ENCODE results near the gene ELAVL1. TPM values are rescaled to one million over a fixed set of nuclear protein-coding genes. Genes with fewer than 3 reads are reported as not detected.

Gene ELAVL1
- total RNA-seq, 2 experiments from 2014 or later, result 161 to 164 TPM

- Mint-ChIP-seq H3K9me3 (no peaks in the 10 kb centered on the region), H3K4me3 (no peak overlapping the region), H3K4me1 (ENCODE audit: low read depth) (peaks cover 4% of the 10 kb centered on the region), H3K36me3 (ENCODE audit: low read depth) (peaks cover 37% of the 10 kb centered on the region), H3K27ac (no peak overlapping the region), H3K27me3 (no peaks in the 10 kb centered on the region)
- CTCF ChIA-PET, result no interaction called here
- ATAC-seq (no peak), DNase-seq (no peak)
- intact Hi-C loops (cut with micrococcal nuclease), result no loop called here
- TF ChIP-seq, protein P1, sequence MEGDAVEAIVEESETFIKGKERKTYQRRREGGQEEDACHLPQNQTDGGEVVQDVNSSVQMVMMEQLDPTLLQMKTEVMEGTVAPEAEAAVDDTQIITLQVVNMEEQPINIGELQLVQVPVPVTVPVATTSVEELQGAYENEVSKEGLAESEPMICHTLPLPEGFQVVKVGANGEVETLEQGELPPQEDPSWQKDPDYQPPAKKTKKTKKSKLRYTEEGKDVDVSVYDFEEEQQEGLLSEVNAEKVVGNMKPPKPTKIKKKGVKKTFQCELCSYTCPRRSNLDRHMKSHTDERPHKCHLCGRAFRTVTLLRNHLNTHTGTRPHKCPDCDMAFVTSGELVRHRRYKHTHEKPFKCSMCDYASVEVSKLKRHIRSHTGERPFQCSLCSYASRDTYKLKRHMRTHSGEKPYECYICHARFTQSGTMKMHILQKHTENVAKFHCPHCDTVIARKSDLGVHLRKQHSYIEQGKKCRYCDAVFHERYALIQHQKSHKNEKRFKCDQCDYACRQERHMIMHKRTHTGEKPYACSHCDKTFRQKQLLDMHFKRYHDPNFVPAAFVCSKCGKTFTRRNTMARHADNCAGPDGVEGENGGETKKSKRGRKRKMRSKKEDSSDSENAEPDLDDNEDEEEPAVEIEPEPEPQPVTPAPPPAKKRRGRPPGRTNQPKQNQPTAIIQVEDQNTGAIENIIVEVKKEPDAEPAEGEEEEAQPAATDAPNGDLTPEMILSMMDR (IDR thresholded peaks at IDR 0.05), result no peak
- POLR2A ChIA-PET, result interaction anchor here (1.1 kb wide), 1 partner anchor 14 kb away, joined by 4 read pairs; no protein-coding TSS in a partner anchor
These were observed 70.7 kb downstream of the ELAVL1 start for GRCh38 chr19:7934766-7935165.

DNA sequence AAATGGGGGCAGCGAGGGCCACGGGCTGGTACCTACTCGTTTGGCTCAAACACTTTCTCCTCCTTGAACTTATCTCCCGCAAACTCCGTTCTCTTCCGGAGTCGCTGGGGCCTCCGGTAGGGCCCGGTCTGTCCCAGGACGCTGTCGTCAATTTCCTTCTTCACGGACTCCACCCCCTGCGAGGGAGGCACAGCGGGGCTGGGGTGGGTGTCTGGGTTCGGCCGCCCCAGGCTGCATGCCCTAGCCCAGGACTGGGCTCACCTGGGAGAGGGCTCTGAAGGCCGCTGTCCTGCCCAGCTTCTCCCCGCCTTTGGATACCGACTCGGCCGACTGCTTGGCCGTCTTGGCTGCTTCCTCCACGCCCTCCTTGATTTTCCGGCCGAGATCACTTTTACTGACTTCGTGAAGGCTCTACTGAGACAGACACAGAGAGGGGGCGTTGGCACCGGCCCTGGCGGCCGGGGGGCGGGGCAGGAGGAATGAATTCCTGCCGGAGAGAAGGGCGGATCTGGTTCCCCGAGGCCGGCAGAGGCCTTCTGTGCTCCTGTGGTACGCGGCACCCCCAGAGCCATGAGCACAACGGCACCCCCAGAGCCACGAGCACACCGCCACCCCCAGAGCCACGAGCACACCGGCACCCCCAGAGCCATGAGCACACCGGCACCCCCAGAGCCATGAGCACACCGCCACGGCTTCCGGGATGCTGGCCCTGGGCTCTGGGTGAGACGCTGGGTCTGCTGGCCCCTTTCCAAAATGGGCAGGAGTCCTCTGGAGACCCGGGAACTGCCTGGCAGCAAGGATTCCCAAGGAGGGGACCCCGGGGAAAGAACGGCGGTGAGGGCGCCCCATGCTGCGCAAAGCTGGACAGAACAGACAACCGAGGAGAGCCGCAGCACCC, 71.4 kb downstream of the ELAVL1 start:
- TF ChIP-seq, protein P1 (IDR thresholded peaks at IDR 0.05), result no peak
- Mint-ChIP-seq H3K4me1 (ENCODE audit: low read depth) (peaks cover 6% of the 10 kb centered on the region), H3K9me3 (no peaks in the 10 kb centered on the region), H3K4me3 (no peak overlapping the region), H3K27ac (no peak overlapping the region), H3K36me3 (ENCODE audit: low read depth) (peaks cover 38% of the 10 kb centered on the region), H3K27me3 (no peaks in the 10 kb centered on the region)
- intact Hi-C loops (cut with micrococcal nuclease), result no loop called here
- DNase-seq (no peak), ATAC-seq (no peak)
- ChIA-PET CTCF (interaction anchor here (1.1 kb wide), 1 partner anchor 15 kb away, joined by 3 read pairs; the partner anchor contains the start of gene SNAPC2), POLR2A (no interaction called here)

DNA sequence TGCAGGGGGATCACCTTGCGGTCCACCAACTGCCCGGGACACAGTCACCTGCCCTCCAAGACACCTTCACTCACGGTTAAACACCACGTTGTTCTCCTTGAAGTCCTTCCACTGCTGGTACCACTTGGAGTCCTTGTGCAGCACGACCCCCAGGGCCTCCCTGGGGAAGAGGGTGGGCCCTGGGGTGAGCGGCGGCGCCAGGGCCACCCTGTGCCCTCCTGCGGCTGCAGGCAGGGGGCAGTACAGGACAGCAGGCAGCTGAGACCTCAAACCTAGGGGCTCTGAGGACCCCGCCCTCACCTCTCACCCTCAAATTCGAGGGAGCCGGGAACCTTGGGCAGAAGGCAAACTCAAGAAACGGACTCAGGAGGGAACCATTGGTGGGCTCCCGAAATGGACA, 72.0 kb downstream of the ELAVL1 start:
- ChIA-PET POLR2A (interaction anchor here (7.7 kb wide), 1 partner anchor 9 kb away, joined by 81 read pairs; the partner anchor contains the start of gene TIMM44), CTCF (interaction anchor here (1.1 to 1.3 kb wide), 2 partner anchors 9 to 14 kb away, joined by 3 read pairs; partner anchors contain the start of gene SNAPC2)
- H3K36me3 Mint-ChIP-seq (ENCODE audit: low read depth), result peaks cover 39% of the 10 kb centered on the region
- no peak overlapping the region for H3K27ac Mint-ChIP-seq
- ATAC-seq (no peak), DNase-seq (no peak)
- peaks cover 7% of the 10 kb centered on the region for H3K4me1 Mint-ChIP-seq (ENCODE audit: low read depth)
- intact Hi-C loops (cut with micrococcal nuclease), result no loop called here
- no peaks in the 10 kb centered on the region for H3K27me3 Mint-ChIP-seq
- H3K9me3 Mint-ChIP-seq, result no peaks in the 10 kb centered on the region
- TF ChIP-seq, protein P1 (IDR thresholded peaks at IDR 0.05), result peak; percentile 39
- H3K4me3 Mint-ChIP-seq, result no peak overlapping the region

- Mint-ChIP-seq H3K27ac (no peak overlapping the region), H3K4me1 (ENCODE audit: low read depth) (peaks cover 9% of the 10 kb centered on the region), H3K27me3 (no peaks in the 10 kb centered on the region), H3K9me3 (no peaks in the 10 kb centered on the region), H3K36me3 (ENCODE audit: low read depth) (peaks cover 41% of the 10 kb centered on the region), H3K4me3 (no peak overlapping the region)
- ATAC-seq, result no peak
- intact Hi-C loops (cut with micrococcal nuclease), result no loop called here
- TF ChIP-seq, protein P1 (IDR thresholded peaks at IDR 0.05), result no peak
- ChIA-PET CTCF (interaction anchor here (1.1 to 1.3 kb wide), 2 partner anchors 10 to 13 kb away, joined by 3 read pairs; partner anchors contain the start of gene SNAPC2), POLR2A (interaction anchor here (7.7 kb wide), 1 partner anchor 10 kb away, joined by 81 read pairs; the partner anchor contains the start of gene TIMM44)
- no peak for DNase-seq
These were observed 72.5 kb downstream of the ELAVL1 start for GRCh38 chr19:7932930-7933300.
